PFSK-1 (cell line): ENCODE data around the gene NDUFA8.

Source experiments
- FOXP2 ChIP-seq: optimal IDR thresholded peaks from 2 replicates; pipeline ENCODE3; 2011; ENCODE audit warnings: borderline replicate concordance, control low read depth, inconsistent platforms; ENCODE audit not compliant: insufficient read depth; ENCODE audit errors: extremely low read length, extremely low read depth
- POLR2AphosphoS5 ChIP-seq: IDR thresholded peaks from 2 replicates; pipeline ENCODE4 v1.6.1; 2012; ENCODE audit warnings: low read depth, mild to moderate bottlenecking, control low read depth, low read length, moderate library complexity
- REST ChIP-seq, 2 experiments: IDR thresholded peaks; 2 replicates each; pipeline versions ENCODE4 v1.6.1 to v1.8.0; 2011 to 2012; ENCODE audit warnings: low read depth in 2 of 2, low read length in 2 of 2, control low read depth in 1 of 2, inconsistent platforms in 1 of 2, mild to moderate bottlenecking in 1 of 2, moderate library complexity in 1 of 2; ENCODE audit not compliant: insufficient read depth in 1 of 2
- SIN3A ChIP-seq: IDR thresholded peaks from 2 replicates; pipeline ENCODE4 v1.6.1; 2012; ENCODE audit warnings: mild to moderate bottlenecking, low read length, moderate library complexity, borderline replicate concordance; ENCODE audit not compliant: insufficient read depth
- TAF1 ChIP-seq: IDR thresholded peaks from 2 replicates; pipeline ENCODE4 v1.6.1; 2012; ENCODE audit warnings: low read length, control low read depth, borderline replicate concordance; ENCODE audit not compliant: insufficient read depth

DNA sequence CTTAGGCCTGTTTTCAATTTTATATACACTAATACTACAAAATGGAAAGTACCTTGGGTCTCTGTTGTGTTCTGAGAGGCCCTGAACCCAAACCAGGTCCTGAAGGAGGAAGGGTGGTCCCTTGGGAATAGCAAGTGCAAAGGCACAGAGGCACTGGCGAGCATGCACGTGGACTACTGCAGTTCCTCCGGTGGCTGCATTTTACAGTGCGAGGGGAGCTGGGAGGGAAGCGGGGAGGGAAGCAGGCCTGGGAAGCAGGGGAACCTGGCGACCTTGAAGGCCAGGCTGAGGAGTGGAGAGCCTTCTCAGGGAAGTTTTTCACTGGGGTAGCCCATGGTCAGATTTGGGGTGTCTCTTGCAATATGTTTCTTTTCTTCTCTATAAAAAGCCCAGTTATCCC is 34.1 kb upstream of the NDUFA8 start:
- TF ChIP-seq REST (IDR thresholded peaks at IDR 0.05; ENCODE audit: insufficient read depth in 1 of 2, low read depth in 2 of 2, low read length in 2 of 2) (no peak), TAF1 (no peak), POLR2AphosphoS5 (no peak), SIN3A (no peak), FOXP2 (no peak)
